K562 (cell line): ENCODE data around the gene FA2H.

Experiments used
- ATF1 ChIP-seq, 2 experiments: fragments of 450-650 bp in 1 of 2; IDR thresholded peaks; 2 replicates each; pipeline ENCODE4 v1.6.1; 2016; ENCODE audit warnings: missing compliant biosample characterization in 1 of 2, missing genetic modification characterization in 1 of 2
- CBX3 ChIP-seq, 2 experiments: IDR thresholded peaks; 1 replicate in 1 of 2; 2 replicates in 1 of 2; pipeline ENCODE4 v1.6.1; 2012; ENCODE audit warnings: inconsistent platforms in 2 of 2, low read length in 2 of 2, borderline replicate concordance in 1 of 2, control low read depth in 1 of 2
- COPS2 ChIP-seq: fragments of 450-650 bp; conservative IDR thresholded peaks from 2 replicates; pipeline ENCODE4 v1.6.1; 2016; ENCODE audit warnings: mild to moderate bottlenecking, moderate library complexity
- CTCF ChIP-seq, 3 experiments: IDR thresholded peaks in 2 of 3; conservative IDR thresholded peaks in 1 of 3; 2 replicates each; pipeline ENCODE4 v1.5.1; 2011 to 2012; ENCODE audit warnings: low read length in 3 of 3, mild to moderate bottlenecking in 3 of 3, control low read depth in 2 of 3, improper control_type of control experiment in 1 of 3, inconsistent platforms in 1 of 3, low read depth in 1 of 3, mixed read lengths in 1 of 3, moderate library complexity in 1 of 3; ENCODE audit not compliant: insufficient read depth in 2 of 3
- HNRNPH1 ChIP-seq: fragments of 200-400 bp; formaldehyde crosslinking; optimal IDR thresholded peaks from 2 replicates; pipeline ENCODE3; 2017; ENCODE audit warnings: low read depth, mild to moderate bottlenecking, low read length, moderate library complexity
- HNRNPK ChIP-seq: fragments of 200-400 bp; formaldehyde crosslinking; IDR thresholded peaks from one replicate; pipeline ENCODE4 v1.6.1; 2018; ENCODE audit warnings: mild to moderate bottlenecking, low read depth, low read length; ENCODE audit not compliant: poor library complexity, severe bottlenecking
- ILK ChIP-seq: fragments of 450-650 bp; IDR thresholded peaks from 2 replicates; pipeline ENCODE4 v1.6.1; 2016; ENCODE audit warnings: missing genetic modification characterization, low read depth, mild to moderate bottlenecking, missing compliant biosample characterization, moderate library complexity, borderline replicate concordance
- ZBTB8A ChIP-seq: fragments of 450-650 bp; IDR thresholded peaks from 2 replicates; pipeline ENCODE4 v1.6.1; 2018; ENCODE audit warnings: mild to moderate bottlenecking, moderate library complexity; ENCODE audit not compliant: partially characterized antibody

- TF ChIP-seq HNRNPH1 (no peak), ZBTB8A (no peak), HNRNPK (no peak), CBX3 (IDR thresholded peaks at IDR 0.05; ENCODE audit: borderline replicate concordance in 1 of 2, low read length in 2 of 2) (no peak), ILK (tag) (no peak), CTCF (IDR thresholded peaks at IDR 0.05 in 2 of 3, conservative IDR thresholded peaks at IDR 0.05 in 1 of 3; ENCODE audit: insufficient read depth in 2 of 3, low read depth in 1 of 3, low read length in 3 of 3) (no peak), COPS2 (no peak), ATF1 (CRISPR knock-in tag; IDR thresholded peaks at IDR 0.05) (no peak), ATF1 (tag; IDR thresholded peaks at IDR 0.05) (no peak)
Observed at GRCh38 chr16:74760007-74760767, 14.4 kb downstream of the FA2H start.
